HG03039 (cell line): ENCODE data around the gene PRTG.
"Not testable (repeated sequence)": the region's sequence is repeated elsewhere in the genome, so short reads cannot be mapped to it uniquely, and the experiment has no call there.

ENCODE experiments used
- ATAC-seq: cut with Tn5 transposase; IDR thresholded peaks from one replicate; pipeline ENCODE4 v1.9.1; 2021; ENCODE audit warnings: mild to moderate bottlenecking, moderate library complexity; ENCODE audit not compliant: unreplicated experiment

Gene PRTG

GRCh38 chr15:55743729-55744655 lies 1.0 kb upstream of the PRTG start:
- no peak for ATAC-seq

- ATAC-seq: no peak
Observed at GRCh38 chr15:55742498-55742926, 440 bp downstream of the PRTG start.

- ATAC-seq: no peak
Observed at GRCh38 chr15:55741833-55742497, 987 bp downstream of the PRTG start.

GRCh38 chr15:55740981-55741832 lies 1.7 kb downstream of the PRTG start:
- no peak for ATAC-seq

GRCh38 chr15:55740359-55740878 lies 2.5 kb downstream of the PRTG start:
- no peak for ATAC-seq

- ATAC-seq: no peak
Observed at GRCh38 chr15:55739641-55740040, 3.3 kb downstream of the PRTG start.

- no peak for ATAC-seq
Observed at GRCh38 chr15:55738715-55739114, 4.2 kb downstream of the PRTG start.

GRCh38 chr15:55737373-55737772 lies 5.6 kb downstream of the PRTG start:
- ATAC-seq: no peak

GRCh38 chr15:55736756-55737155 lies 6.2 kb downstream of the PRTG start:
- no peak for ATAC-seq

- ATAC-seq: no peak
Observed at GRCh38 chr15:55734641-55735040, 8.3 kb downstream of the PRTG start.

- ATAC-seq: not testable (repeated sequence)
Observed at GRCh38 chr15:55733461-55733860, 9.5 kb downstream of the PRTG start.

GRCh38 chr15:55721554-55722185 lies 21.3 kb downstream of the PRTG start:
- ATAC-seq: no peak

- no peak for ATAC-seq
Observed at GRCh38 chr15:55715355-55716076, 27.4 kb downstream of the PRTG start.

GRCh38 chr15:55714064-55714463 lies 28.9 kb downstream of the PRTG start:
- ATAC-seq: no peak

- no peak for ATAC-seq
Observed at GRCh38 chr15:55712363-55712762, 30.6 kb downstream of the PRTG start.

- ATAC-seq: no peak
Observed at GRCh38 chr15:55710286-55710685, 32.7 kb downstream of the PRTG start.

GRCh38 chr15:55709458-55709857 lies 33.5 kb downstream of the PRTG start:
- no peak for ATAC-seq

GRCh38 chr15:55708720-55709119 lies 34.2 kb downstream of the PRTG start:
- ATAC-seq: no peak

- no peak for ATAC-seq
Observed at GRCh38 chr15:55707951-55708350, 35.0 kb downstream of the PRTG start.

GRCh38 chr15:55707518-55707917 lies 35.4 kb downstream of the PRTG start:
- ATAC-seq: no peak
